EL (cell line): ENCODE results near the gene NAA15.
"Not testable (repeated sequence)": the region's sequence is repeated elsewhere in the genome, so short reads cannot be mapped to it uniquely, and the experiment has no call there.

Experiments used
- DNase-seq: peaks from one replicate; pipeline ENCODE4 v3.0.0-alpha.2; 2016

The NAA15 gene

GRCh38 chr4:139301113-139301820 lies at the start of gene NAA15:
NAA15 (plus strand) TSS chr4:139301505; CDS start chr4:139301778, 273 bp downstream.
- DNase-seq: peak; percentile 98

GRCh38 chr4:139253046-139253445 lies 48.3 kb upstream of the NAA15 start:
- DNase-seq: no peak

- peak; percentile 47 for DNase-seq
Measured at GRCh38 chr4:139253713-139254112, 47.6 kb upstream of the NAA15 start.

GRCh38 chr4:139255581-139255980 lies 45.7 kb upstream of the NAA15 start:
- DNase-seq: not testable (repeated sequence)

GRCh38 chr4:139256349-139256748 lies 45.0 kb upstream of the NAA15 start:
- DNase-seq: peak; percentile 24

- DNase-seq: no peak
Measured at GRCh38 chr4:139265654-139266053, 35.7 kb upstream of the NAA15 start.

GRCh38 chr4:139266208-139266582 lies 35.1 kb upstream of the NAA15 start:
- DNase-seq: no peak

GRCh38 chr4:139266583-139267257 lies 34.6 kb upstream of the NAA15 start:
- DNase-seq: peak; percentile 91

GRCh38 chr4:139267301-139267700 lies 34.0 kb upstream of the NAA15 start:
- no peak for DNase-seq

GRCh38 chr4:139273835-139274234 lies 27.5 kb upstream of the NAA15 start:
- DNase-seq: no peak

- no peak for DNase-seq
Measured at GRCh38 chr4:139274790-139275189, 26.5 kb upstream of the NAA15 start.

GRCh38 chr4:139275281-139275735 lies 26.0 kb upstream of the NAA15 start:
- DNase-seq: no peak

GRCh38 chr4:139278485-139278884 lies 22.8 kb upstream of the NAA15 start:
- DNase-seq: no peak

GRCh38 chr4:139278912-139279759 lies 22.2 kb upstream of the NAA15 start:
- no peak for DNase-seq

GRCh38 chr4:139279760-139280620 lies 21.3 kb upstream of the NAA15 start, which contains the start of gene MGARP:
MGARP (minus strand) TSS chr4:139280225; CDS start chr4:139280158, 67 bp downstream.
- peak; percentile 48 for DNase-seq

GRCh38 chr4:139282065-139282720 lies 19.1 kb upstream of the NAA15 start:
- DNase-seq: peak; percentile 53

GRCh38 chr4:139282721-139283075 lies 18.6 kb upstream of the NAA15 start:
- no peak for DNase-seq

GRCh38 chr4:139286186-139286698 lies 15.1 kb upstream of the NAA15 start:
- no peak for DNase-seq

- DNase-seq: peak; percentile 90
Measured at GRCh38 chr4:139295206-139295941, 5.9 kb upstream of the NAA15 start.

- no peak for DNase-seq
Measured at GRCh38 chr4:139295942-139296299, 5.4 kb upstream of the NAA15 start.

- DNase-seq: peak; percentile 44
Measured at GRCh38 chr4:139297001-139297410, 4.3 kb upstream of the NAA15 start.
